NCI-H1694 (cell line): ENCODE measurements around the gene PAQR3.

ENCODE experiments used
- DNase-seq: peaks from one replicate; lab custom pipeline; 2025; lab: John Stamatoyannopoulos, UW

PAQR3 gene

GRCh38 chr4:78862314-78862737, 76.9 kb downstream of the PAQR3 start:
- no peak for DNase-seq
